Activated CD4-positive, CD25-positive, alpha-beta regulatory T cell treated with anti-CD3 and anti-CD28 coated beads, Interleukin-2, amount 50 U/mL, for 16 hours (primary cell): ENCODE measurements around the gene SMC4.

Experiments used
- DNase-seq: peaks from one replicate; pipeline ENCODE4 v3.0.0-alpha.2; 2020; ENCODE audit warnings: low read depth, low spot score

The SMC4 gene

GRCh38 chr3:160394009-160394392 lies 5.4 kb upstream of the SMC4 start:
- no peak for DNase-seq

- no peak for DNase-seq
These were observed 4.2 kb upstream of the SMC4 start for GRCh38 chr3:160395297-160395696.

GRCh38 chr3:160398820-160399124 lies 678 bp upstream of the SMC4 start:
- no peak for DNase-seq

- no peak for DNase-seq
These were observed 716 bp downstream of the SMC4 start for GRCh38 chr3:160400030-160400701.

- no peak for DNase-seq
These were observed 1.3 kb downstream of the SMC4 start for GRCh38 chr3:160400702-160401150.

GRCh38 chr3:160401291-160402095 lies 2.0 kb downstream of the SMC4 start:
- no peak for DNase-seq

GRCh38 chr3:160402221-160403027 lies 3.0 kb downstream of the SMC4 start:
- no peak for DNase-seq

- DNase-seq: no peak
These were observed 3.6 kb downstream of the SMC4 start for GRCh38 chr3:160403028-160403545.

- no peak for DNase-seq
These were observed 4.5 kb downstream of the SMC4 start for GRCh38 chr3:160403796-160404470.

GRCh38 chr3:160409812-160410610 lies 10.6 kb downstream of the SMC4 start:
- no peak for DNase-seq

- DNase-seq: no peak
These were observed 13.0 kb downstream of the SMC4 start for GRCh38 chr3:160412477-160412876.

GRCh38 chr3:160413613-160414248 lies 14.3 kb downstream of the SMC4 start:
- DNase-seq: peak; percentile 47

GRCh38 chr3:160417311-160417710 lies 17.9 kb downstream of the SMC4 start:
- no peak for DNase-seq

GRCh38 chr3:160427832-160428424 lies 28.5 kb downstream of the SMC4 start:
- no peak for DNase-seq

- no peak for DNase-seq
These were observed 34.6 kb downstream of the SMC4 start for GRCh38 chr3:160434071-160434470.

- DNase-seq: no peak
These were observed 35.6 kb downstream of the SMC4 start for GRCh38 chr3:160435095-160435494.

GRCh38 chr3:160435747-160436146 lies 36.3 kb downstream of the SMC4 start:
- no peak for DNase-seq

GRCh38 chr3:160437083-160437455 lies 37.6 kb downstream of the SMC4 start:
- DNase-seq: no peak

GRCh38 chr3:160440687-160441086 lies 41.2 kb downstream of the SMC4 start:
- DNase-seq: no peak

- DNase-seq: no peak
These were observed 45.0 kb downstream of the SMC4 start for GRCh38 chr3:160444411-160444810.
